H1 (cell line): ENCODE results near the gene ESPNL. TPM values are rescaled to one million over a fixed set of nuclear protein-coding genes. Genes with fewer than 3 reads are reported as not detected.

Source experiments
- CTCF ChIA-PET: fragments of 300-600 bp; sonication (Branson Sonifier 250); formaldehyde crosslinking; loops from one replicate; lab custom pipeline; 2021; ENCODE audit not compliant: partially characterized antibody; lab: Charles Lee
- POLR2A ChIA-PET: fragments of 300-600 bp; sonication (Branson Sonifier 250); formaldehyde crosslinking; loops from one replicate; lab custom pipeline; 2021; ENCODE audit warnings: inconsistent platforms; ENCODE audit not compliant: partially characterized antibody; lab: Charles Lee
- DNase-seq, 2 experiments: peaks; one replicate each; pipeline versions ENCODE4 v3.0.0 to v3.0.0-alpha.2; 2010 to 2022; ENCODE audit warnings: low spot score in 2 of 2, low read depth in 1 of 2, mixed read lengths in 1 of 2
- FAIRE-seq: peaks from 2 replicates; lab custom pipeline; 2011; peaks lifted over from hg19 to GRCh38; lab: Jason Lieb, UNC
- H2AFZ ChIP-seq: 2 replicates; pipeline ENCODE4 v1.8.1; 2012; ENCODE audit warnings: low read length, inconsistent platforms
- H2AK5ac ChIP-seq: 2 replicates; pipeline ENCODE4 v1.6.1; 2013; ENCODE audit warnings: low read depth, low read length
- H2BK120ac ChIP-seq: replicated peaks from 2 replicates; pipeline ENCODE3; 2013; ENCODE audit warnings: low read depth, low read length, inconsistent platforms
- H2BK12ac ChIP-seq: 2 replicates; pipeline ENCODE4 v1.6.1; 2013; ENCODE audit warnings: low read depth, low read length
- H2BK15ac ChIP-seq: 2 replicates; pipeline ENCODE4 v1.6.1; 2013; ENCODE audit warnings: low read length
- H2BK20ac ChIP-seq: 2 replicates; pipeline ENCODE4 v1.6.1; 2013; ENCODE audit warnings: low read length
- H2BK5ac ChIP-seq: 2 replicates; pipeline ENCODE4 v1.6.1; 2013; ENCODE audit warnings: low read depth, low read length
- H3K14ac ChIP-seq: 2 replicates; pipeline ENCODE4 v1.6.1; 2013; ENCODE audit warnings: inconsistent platforms; ENCODE audit not compliant: insufficient read length
- H3K18ac ChIP-seq: 2 replicates; pipeline ENCODE4 v1.6.1; 2013; ENCODE audit warnings: low read length; ENCODE audit errors: extremely low read depth
- H3K23ac ChIP-seq: 2 replicates; pipeline ENCODE4 v1.6.1; 2013; ENCODE audit warnings: inconsistent platforms; ENCODE audit not compliant: insufficient read length
- H3K23me2 ChIP-seq: 2 replicates; pipeline ENCODE4 v1.6.1; 2013; ENCODE audit warnings: low read depth, low read length
- H3K27ac ChIP-seq: 2 replicates; pipeline ENCODE4 v1.6.1; 2011; ENCODE audit warnings: low read depth, low read length, inconsistent platforms
- H3K27me3 ChIP-seq, 4 experiments: replicated peaks in 1 of 4; 1 replicate in 1 of 4; 2 replicates in 3 of 4; pipeline versions ENCODE4 v1.6.1 to v1.8.1; 2011 to 2013; ENCODE audit warnings: low read length in 3 of 4, mild to moderate bottlenecking in 3 of 4, inconsistent platforms in 2 of 4, mixed read lengths in 2 of 4, moderate library complexity in 1 of 4; ENCODE audit not compliant: control insufficient read depth in 3 of 4, insufficient read depth in 3 of 4; ENCODE audit errors: extremely low read depth in 1 of 4
- H3K36me3 ChIP-seq, 4 experiments: 2 replicates each; pipeline versions ENCODE4 v1.6.1 to v1.8.1; 2011 to 2013; ENCODE audit warnings: mild to moderate bottlenecking in 4 of 4, low read length in 3 of 4, moderate library complexity in 2 of 4, control low read depth in 1 of 4, inconsistent platforms in 1 of 4; ENCODE audit not compliant: insufficient read depth in 4 of 4, control insufficient read depth in 2 of 4
- H3K4ac ChIP-seq: replicated peaks from 2 replicates; pipeline ENCODE3; 2013; ENCODE audit warnings: low read length, low read depth, mixed read lengths, inconsistent platforms; ENCODE audit not compliant: insufficient read length
- H3K4me1 ChIP-seq, 4 experiments: replicated peaks in 1 of 4; 1 replicate in 1 of 4; 2 replicates in 3 of 4; pipeline versions ENCODE4 v1.6.1 to v1.8.1; 2011 to 2013; ENCODE audit warnings: low read length in 3 of 4, inconsistent platforms in 2 of 4, mixed read lengths in 1 of 4; ENCODE audit not compliant: insufficient read depth in 4 of 4, control insufficient read depth in 3 of 4
- H3K4me2 ChIP-seq, 2 experiments: 2 replicates each; pipeline versions ENCODE4 v1.6.1 to v1.8.1; 2011 to 2013; ENCODE audit warnings: low read depth in 2 of 2, low read length in 2 of 2, control low read depth in 1 of 2, inconsistent platforms in 1 of 2, mild to moderate bottlenecking in 1 of 2; ENCODE audit not compliant: insufficient read depth in 1 of 2
- H3K4me3 ChIP-seq, 4 experiments: fragments of 200-600, 300-600 bp in 1 of 4; sonication (generic), shearing (Covaris generic), sonication (Bioruptor Twin) in 1 of 4; 2 replicates each; pipeline versions ENCODE4 v1.5.1 to v1.8.1; 2011 to 2016; ENCODE audit warnings: low read length in 4 of 4, low read depth in 3 of 4, control low read depth in 2 of 4, inconsistent platforms in 2 of 4, mild to moderate bottlenecking in 2 of 4, mixed read lengths in 1 of 4, moderate library complexity in 1 of 4; ENCODE audit not compliant: insufficient read depth in 2 of 4; ENCODE audit errors: extremely low read depth in 1 of 4
- H3K56ac ChIP-seq: replicated peaks from 2 replicates; pipeline ENCODE3; 2013; ENCODE audit warnings: low read depth, mild to moderate bottlenecking, mixed read lengths, low read length, inconsistent platforms; ENCODE audit not compliant: insufficient read length
- H3K79me1 ChIP-seq: 2 replicates; pipeline ENCODE4 v1.6.1; 2013; ENCODE audit warnings: low read depth, low read length, control low read depth
- H3K79me2 ChIP-seq, 2 experiments: 2 replicates each; pipeline versions ENCODE4 v1.6.1 to v1.8.1; 2012 to 2013; ENCODE audit warnings: low read length in 2 of 2, mild to moderate bottlenecking in 2 of 2, inconsistent platforms in 1 of 2; ENCODE audit not compliant: insufficient read depth in 2 of 2, control insufficient read depth in 1 of 2
- H3K9ac ChIP-seq, 4 experiments: replicated peaks in 1 of 4; 1 replicate in 1 of 4; 2 replicates in 3 of 4; pipeline versions ENCODE4 v1.6.1 to v1.8.1; 2011 to 2013; ENCODE audit warnings: low read depth in 3 of 4, low read length in 3 of 4, control low read depth in 2 of 4, mild to moderate bottlenecking in 2 of 4, moderate library complexity in 2 of 4, inconsistent platforms in 1 of 4; ENCODE audit errors: extremely low read depth in 1 of 4
- H3K9me3 ChIP-seq, 2 experiments: 2 replicates each; pipeline versions ENCODE4 v1.6.1 to v1.8.1; 2012 to 2013; ENCODE audit warnings: mild to moderate bottlenecking in 2 of 2, moderate library complexity in 2 of 2, control low read depth in 1 of 2, inconsistent platforms in 1 of 2, low read depth in 1 of 2, low read length in 1 of 2, mixed read lengths in 1 of 2; ENCODE audit not compliant: insufficient read depth in 2 of 2
- H4K20me1 ChIP-seq, 2 experiments: replicated peaks in 1 of 2; 2 replicates each; pipeline versions ENCODE3 to v1.8.1; 2011 to 2013; ENCODE audit warnings: inconsistent platforms in 2 of 2, low read length in 2 of 2, mild to moderate bottlenecking in 1 of 2; ENCODE audit not compliant: insufficient read depth in 2 of 2, control insufficient read depth in 1 of 2
- H4K5ac ChIP-seq: 2 replicates; pipeline ENCODE4 v1.6.1; 2013; ENCODE audit warnings: low read length, low read depth, mixed read lengths, inconsistent platforms; ENCODE audit not compliant: insufficient read length
- H4K8ac ChIP-seq: 2 replicates; pipeline ENCODE4 v1.8.0; 2013; ENCODE audit warnings: mild to moderate bottlenecking, moderate library complexity, low read length, inconsistent platforms; ENCODE audit not compliant: insufficient read depth; ENCODE audit errors: extremely low read depth
- H4K91ac ChIP-seq: replicated peaks from 2 replicates; pipeline ENCODE3; 2013; ENCODE audit warnings: low read length, mixed read lengths, inconsistent platforms; ENCODE audit not compliant: insufficient read length
- KDM4A ChIP-seq: IDR thresholded peaks from one replicate; pipeline ENCODE4 v1.7.1; 2012; ENCODE audit warnings: low read depth, mild to moderate bottlenecking, moderate library complexity, low read length, inconsistent platforms; ENCODE audit not compliant: severe bottlenecking
- WGBS, 2 experiments: shearing (Covaris generic) in 1 of 2; methylation state at CpG; one replicate each; pipeline versions ENCODE4 v1.1.6 to v1.1.7; 2013 to 2015; ENCODE audit warnings: low lambda C conversion rate in 2 of 2, mixed read lengths in 2 of 2, inconsistent platforms in 1 of 2, low coverage in 1 of 2, missing lambda C conversion rate in 1 of 2; ENCODE audit not compliant: insufficient replicate concordance in 2 of 2, insufficient coverage in 1 of 2, insufficient read length in 1 of 2; ENCODE audit errors: extremely low coverage in 1 of 2, missing lambda C conversion rate in 1 of 2; 5-methylcytosine and 5-hydroxymethylcytosine counted together
- polyA plus RNA-seq, 7 experiments: library from polyadenylated mRNA; depleted of rRNA in 3 of 7; stranded (reverse) in 5 of 7; unstranded in 2 of 7; fragments of >200 nt in 5 of 7; fragments of 200-250 nt in 2 of 7; gene quantifications; 1 replicate in 5 of 7; 2 replicates in 1 of 7; 4 replicates in 1 of 7; pipeline versions ENCODE4 v1.2.1 to v1.2.3, GENCODE V29; 2011 to 2013; ENCODE audit warnings: missing spikeins in 2 of 7, mixed read lengths in 2 of 7
- total RNA-seq: library from RNA; stranded (reverse); fragmentation: NEBNext Ultra II Directional; extraction: Animal tissue kit (Norgen Biotek cat#: 25700); gene quantifications from 2 replicates; pipeline ENCODE4 v1.2.1, GENCODE V29; 2021

ESPNL gene
- total and polyA plus RNA-seq, 2 of the 8 experiments (the other 6 are each of a cell fraction or from before 2014, with no cell fraction given) = 0.68 to 1.3 TPM

DNA sequence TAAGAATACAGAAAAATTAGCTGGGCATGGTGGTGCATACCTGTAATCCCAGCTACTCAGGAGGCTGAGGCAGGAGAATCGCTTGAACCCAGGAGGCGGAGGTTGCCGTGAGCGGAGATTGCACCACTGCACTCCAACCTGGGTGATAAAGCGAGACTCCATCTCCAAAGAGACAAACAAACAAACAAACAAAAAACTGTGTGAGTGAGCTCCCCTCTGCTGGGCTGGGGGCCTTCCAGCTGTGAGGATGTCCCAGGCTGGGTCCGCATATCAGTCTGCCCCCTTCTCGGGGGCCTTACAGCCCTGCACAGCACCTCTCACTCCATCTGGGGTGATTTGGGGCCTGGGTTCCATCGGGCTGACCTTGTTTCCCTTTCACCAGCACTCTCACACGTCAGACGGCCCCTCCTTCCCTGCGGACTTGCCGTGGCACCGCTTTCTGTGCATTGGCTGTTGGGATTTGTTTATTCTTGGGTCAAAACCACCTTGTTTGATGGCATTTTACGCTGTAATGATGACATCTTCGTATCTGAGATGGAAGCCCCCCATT lies 35.5 kb downstream of the ESPNL start:
- CTCF ChIA-PET = interaction anchor here (0.7 to 3.1 kb wide), 4 partner anchors 16 to 1641 kb away, joined by 3 to 24 read pairs (median 5); no protein-coding TSS in a partner anchor
- H3K27ac ChIP-seq = no peak overlapping the region

More for the DNA sequence above, 35.5 kb downstream of the ESPNL start:
- no peak overlapping the region for H4K5ac ChIP-seq
- POLR2A ChIA-PET = no interaction called here
- no peak overlapping the region for H3K23ac ChIP-seq
- WGBS, 2 experiments = 87% methylated on average over 15 of the region's 15 CpGs; no CpG with 5 or more reads in 1 of the 2 experiments
- no peak overlapping the region for H3K4me3 ChIP-seq
- no peak for DNase-seq
- H3K23me2 ChIP-seq = no peaks in the 10 kb centered on the region
- peaks cover 0 to 1% of the 10 kb centered on the region in 2 experiments for H4K20me1 ChIP-seq
- no peak overlapping the region for H2BK20ac ChIP-seq
- no peak overlapping the region for H2BK5ac ChIP-seq
- H4K8ac ChIP-seq = no peak overlapping the region
- no peak for TF ChIP-seq KDM4A
- no peak overlapping the region for H2AFZ ChIP-seq
- H2BK12ac ChIP-seq = no peak overlapping the region
- H3K79me2 ChIP-seq = no peaks in the 10 kb centered on the region
- no peak overlapping the region for H2AK5ac ChIP-seq
- no peak overlapping the region for H4K91ac ChIP-seq
- H3K18ac ChIP-seq = no peak overlapping the region
- no peaks in the 10 kb centered on the region for H3K27me3 ChIP-seq
- H3K14ac ChIP-seq = no peak overlapping the region
- no peak overlapping the region for H3K56ac ChIP-seq
- no peaks in the 10 kb centered on the region for H3K36me3 ChIP-seq
- FAIRE-seq = no peak
- no peaks in the 10 kb centered on the region for H3K9me3 ChIP-seq
- no peak overlapping the region for H2BK120ac ChIP-seq
- H3K4me2 ChIP-seq = no peak overlapping the region
- H3K4ac ChIP-seq = no peak overlapping the region
- no peak overlapping the region for H2BK15ac ChIP-seq
- no peaks in the 10 kb centered on the region for H3K79me1 ChIP-seq
- H3K9ac ChIP-seq = no peak overlapping the region
- no peaks in the 10 kb centered on the region for H3K4me1 ChIP-seq
